IMR-90 (cell line): ENCODE results near the gene NOTCH3. TPM values are rescaled to one million over a fixed set of nuclear protein-coding genes. Genes with fewer than 3 reads are reported as not detected.

Experiments
- ATAC-seq: fragments of 200-7000 bp; cut with Tn5 transposase; 2 replicates; pipeline ENCODE4 v1.9.1; 2020; ENCODE audit warnings: low read depth, mild to moderate bottlenecking, moderate library complexity
- BruUV-seq: library from RNA; stranded (reverse); fragments of 400-500 nt; replicated peaks from 2 replicates; lab custom pipeline; 2021; lab: Mats Ljungman, UMichigan
- CTCF ChIA-PET: fragments of 300-600 bp; formaldehyde crosslinking; extraction: SDS; loops from one replicate; lab custom pipeline; 2021; ENCODE audit warnings: antibody characterized with exemption; lab: Yijun Ruan, JAX
- POLR2A ChIA-PET: fragments of 300-600 bp; sonication (Branson Sonifier 250); formaldehyde crosslinking; loops from one replicate; lab custom pipeline; 2022; ENCODE audit warnings: antibody characterized with exemption; ENCODE audit not compliant: unreplicated experiment; lab: Charles Lee
- DNase-seq: peaks from one replicate; pipeline ENCODE4 v3.0.0; 2013
- H2AFZ ChIP-seq: replicated peaks from 2 replicates; pipeline ENCODE3; 2013; ENCODE audit warnings: low read length, mild to moderate bottlenecking; ENCODE audit not compliant: poor library complexity
- H2AK5ac ChIP-seq: 2 replicates; pipeline ENCODE4 v1.6.1; 2013; ENCODE audit warnings: low read depth, low read length, inconsistent platforms
- H2AK9ac ChIP-seq: replicated peaks from 2 replicates; pipeline ENCODE3; 2013; ENCODE audit warnings: mild to moderate bottlenecking, low read depth, low read length, moderate library complexity; ENCODE audit not compliant: poor library complexity
- H2BK120ac ChIP-seq: 2 replicates; pipeline ENCODE4 v1.6.1; 2013; ENCODE audit warnings: low read depth, low read length, inconsistent platforms
- H2BK15ac ChIP-seq: 3 replicates; pipeline ENCODE4 v1.6.1; 2013; ENCODE audit warnings: low read depth, low read length, inconsistent platforms
- H2BK20ac ChIP-seq: 2 replicates; pipeline ENCODE4 v1.6.1; 2013; ENCODE audit warnings: low read depth, mild to moderate bottlenecking, inconsistent platforms, low read length, moderate library complexity
- H2BK5ac ChIP-seq: 2 replicates; pipeline ENCODE4 v1.6.1; 2013; ENCODE audit warnings: mild to moderate bottlenecking, low read depth, low read length, inconsistent platforms; ENCODE audit not compliant: poor library complexity, severe bottlenecking
- H3K14ac ChIP-seq: replicated peaks from 2 replicates; pipeline ENCODE4 v1.6.1; 2013; ENCODE audit warnings: low read depth, low read length, inconsistent platforms
- H3K18ac ChIP-seq: 2 replicates; pipeline ENCODE4 v1.6.1; 2013; ENCODE audit warnings: low read depth, low read length, control low read depth
- H3K23ac ChIP-seq: 2 replicates; pipeline ENCODE4 v1.6.1; 2013; ENCODE audit warnings: low read depth, low read length, inconsistent platforms
- H3K27ac ChIP-seq: 2 replicates; pipeline ENCODE4 v1.5.1; 2013; ENCODE audit warnings: mild to moderate bottlenecking, control low read depth, low read length; ENCODE audit not compliant: insufficient read depth
- H3K27me3 ChIP-seq: 2 replicates; pipeline ENCODE4 v1.6.1; 2013; ENCODE audit warnings: low read length; ENCODE audit not compliant: control insufficient read depth, insufficient read depth
- H3K36me3 ChIP-seq: 2 replicates; pipeline ENCODE4 v1.6.1; 2013; ENCODE audit warnings: low read length, mixed read lengths; ENCODE audit not compliant: control insufficient read depth, insufficient read depth
- H3K4ac ChIP-seq: 2 replicates; pipeline ENCODE4 v1.6.1; 2013; ENCODE audit warnings: low read depth, low read length, inconsistent platforms
- H3K4me1 ChIP-seq: 2 replicates; pipeline ENCODE4 v1.6.1; 2013; ENCODE audit warnings: low read length, mixed read lengths; ENCODE audit not compliant: control insufficient read depth, insufficient read depth
- H3K4me2 ChIP-seq: 2 replicates; pipeline ENCODE4 v1.6.1; 2013; ENCODE audit warnings: low read depth, mild to moderate bottlenecking, control low read depth, low read length, moderate library complexity
- H3K4me3 ChIP-seq: 2 replicates; pipeline ENCODE4 v1.5.1; 2013; ENCODE audit warnings: low read depth, mild to moderate bottlenecking, control low read depth, low read length, moderate library complexity; ENCODE audit not compliant: insufficient read depth
- H3K56ac ChIP-seq: 2 replicates; pipeline ENCODE4 v1.6.1; 2013; ENCODE audit warnings: low read length, inconsistent platforms; ENCODE audit not compliant: insufficient read depth; ENCODE audit errors: extremely low read depth
- H3K79me1 ChIP-seq, 2 experiments: 2 replicates each; pipeline ENCODE4 v1.6.1; 2013; ENCODE audit warnings: low read length in 2 of 2, inconsistent platforms in 1 of 2, low read depth in 1 of 2
- H3K9ac ChIP-seq: 2 replicates; pipeline ENCODE4 v1.6.1; 2013; ENCODE audit warnings: low read depth, low read length, control low read depth
- H3K9me1 ChIP-seq: 2 replicates; pipeline ENCODE4 v1.6.1; 2013; ENCODE audit warnings: low read length, inconsistent platforms; ENCODE audit not compliant: insufficient read depth
- H3K9me3 ChIP-seq: 2 replicates; pipeline ENCODE4 v1.6.1; 2013; ENCODE audit warnings: low read length; ENCODE audit not compliant: control insufficient read depth, insufficient read depth
- H4K20me1 ChIP-seq: 2 replicates; pipeline ENCODE4 v1.6.1; 2013; ENCODE audit warnings: low read length, inconsistent platforms; ENCODE audit not compliant: insufficient read depth
- H4K5ac ChIP-seq: 2 replicates; pipeline ENCODE4 v1.6.1; 2013; ENCODE audit warnings: mild to moderate bottlenecking, low read depth, low read length, control low read depth
- H4K8ac ChIP-seq, 2 experiments: 2 replicates each; pipeline ENCODE4 v1.6.1; 2013; ENCODE audit warnings: low read depth in 2 of 2, low read length in 2 of 2, control low read depth in 1 of 2, inconsistent platforms in 1 of 2
- H4K91ac ChIP-seq: 2 replicates; pipeline ENCODE4 v1.6.1; 2013; ENCODE audit warnings: low read depth, low read length, inconsistent platforms; ENCODE audit not compliant: insufficient read depth
- CEBPB ChIP-seq: IDR thresholded peaks from 2 replicates; pipeline ENCODE4 v1.6.1; 2012; ENCODE audit warnings: low read depth, low read length, improper control_type of control experiment
- FOS ChIP-seq: fragments of 150-350 bp; IDR thresholded peaks from 2 replicates; pipeline ENCODE4 v1.6.1; 2016; ENCODE audit warnings: low read depth, low read length
- MAFK ChIP-seq: IDR thresholded peaks from 2 replicates; pipeline ENCODE4 v1.6.1; 2012; ENCODE audit warnings: low read depth, low read length, improper control_type of control experiment
- MAZ ChIP-seq: IDR thresholded peaks from 2 replicates; pipeline ENCODE4 v1.6.1; 2012; ENCODE audit warnings: low read depth, mild to moderate bottlenecking, low read length, improper control_type of control experiment, moderate library complexity, borderline replicate concordance
- MXI1 ChIP-seq: IDR thresholded peaks from 2 replicates; pipeline ENCODE4 v1.6.1; 2012; ENCODE audit warnings: low read depth, mild to moderate bottlenecking, low read length, moderate library complexity, borderline replicate concordance
- POLR2A ChIP-seq: IDR thresholded peaks from 2 replicates; pipeline ENCODE4 v1.6.1; 2012; ENCODE audit warnings: mild to moderate bottlenecking, low read depth, low read length
- RAD21 ChIP-seq: IDR thresholded peaks from 2 replicates; pipeline ENCODE4 v1.6.1; 2012; ENCODE audit warnings: low read length, improper control_type of control experiment
- RFX5 ChIP-seq: IDR thresholded peaks from 2 replicates; pipeline ENCODE4 v1.8.0; 2012; ENCODE audit warnings: low read depth, mild to moderate bottlenecking, low read length, moderate library complexity
- WGBS, 2 experiments: methylation state at CpG; one replicate each; pipeline versions ENCODE4 v1.1.5 to v1.1.7; 2013; ENCODE audit warnings: missing lambda C conversion rate in 2 of 2; ENCODE audit not compliant: insufficient read length in 1 of 2; ENCODE audit errors: extremely low coverage in 2 of 2; 5-methylcytosine and 5-hydroxymethylcytosine counted together
- dilution Hi-C: fragments of 300-500 bp; cut with HindIII; formaldehyde crosslinking; loops from one replicate; pipeline ENCODE4 v1.14.3; 2018; ENCODE audit warnings: low sequenced_read_pairs; ENCODE audit not compliant: unreplicated experiment
- in situ Hi-C: fragments of 300-500 bp; cut with MboI; formaldehyde crosslinking; loops from 3 replicates; pipeline ENCODE4 v1.14.3; 2019; ENCODE audit warnings: low sequenced_read_pairs, inconsistent platforms, mixed read lengths
- intact Hi-C: fragments of 100-400 bp; cut with micrococcal nuclease; formaldehyde crosslinking; loops from 2 replicates; pipeline ENCODE4 v1.10.0; 2022
- polyA plus RNA-seq, 3 experiments: library from polyadenylated mRNA; depleted of rRNA; stranded (reverse); fragments of >200 nt; gene quantifications; 2 replicates each; pipeline ENCODE4 v1.2.3, GENCODE V29; 2012; ENCODE audit warnings: low replicate concordance in 1 of 3
- total RNA-seq: library from RNA; depleted of rRNA; stranded (reverse); fragments of >200 nt; gene quantifications from 2 replicates; pipeline ENCODE4 v1.2.3, GENCODE V29; 2012
- TF ChIP-seq, protein P1 (sequence below): fragments of 150-350 bp; IDR thresholded peaks from 2 replicates; pipeline ENCODE4 v1.6.1; 2017; ENCODE audit warnings: mild to moderate bottlenecking, antibody characterized with exemption, low read length, low read depth
- TF ChIP-seq, protein P2 (sequence below): conservative IDR thresholded peaks from 2 replicates; pipeline ENCODE4 v1.5.1; 2012; ENCODE audit warnings: mild to moderate bottlenecking, low read depth, low read length, improper control_type of control experiment
- TF ChIP-seq, protein P3 (sequence below): fragments of 150-350 bp; IDR thresholded peaks from 2 replicates; pipeline ENCODE4 v1.6.1; 2016; ENCODE audit warnings: low read depth, mild to moderate bottlenecking, low read length, moderate library complexity, borderline replicate concordance

Gene NOTCH3
- total and polyA plus RNA-seq, 2 of the 4 experiments (the other 2 are of a cell fraction) = 5.9 to 25.1 TPM

DNA sequence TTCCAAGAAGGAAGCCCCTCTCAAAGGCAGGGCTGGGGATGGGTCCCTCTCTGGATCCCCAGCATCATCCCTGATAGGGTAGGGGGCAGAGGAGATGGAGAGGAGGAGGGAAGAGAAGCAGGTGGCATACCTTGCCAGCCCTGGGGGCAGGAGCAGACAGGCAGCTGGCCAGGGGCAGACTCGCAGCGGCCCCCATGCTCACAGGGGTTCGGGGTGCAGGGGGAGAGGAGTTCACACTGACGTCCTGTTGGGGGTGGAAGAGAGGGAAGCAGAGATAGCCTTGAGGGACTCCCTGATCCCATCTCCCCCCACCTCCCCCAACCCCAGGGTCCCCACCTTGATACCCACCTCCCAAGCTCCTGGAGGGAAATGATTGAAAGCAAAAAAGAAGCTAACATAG, 16.0 kb downstream of the NOTCH3 start:
- no peak overlapping the region for H3K27ac ChIP-seq
- dilution Hi-C loops (no loop called here), in situ Hi-C loops (no loop called here), intact Hi-C loops (no loop called here)
- no peak overlapping the region for H2BK5ac ChIP-seq
- H3K23ac ChIP-seq = no peak overlapping the region
- H4K91ac ChIP-seq = no peak overlapping the region
- WGBS, 2 experiments = no CpG with 5 or more reads among the region's 4 CpGs
- no peak overlapping the region for H3K4me3 ChIP-seq
- no peaks in the 10 kb centered on the region for H3K27me3 ChIP-seq
- no peak for ATAC-seq
- H4K20me1 ChIP-seq = peaks cover 6% of the 10 kb centered on the region
- no TSS peak for BruUV-seq
- H4K5ac ChIP-seq = no peak overlapping the region
- no peak overlapping the region for H2BK20ac ChIP-seq
- no peak overlapping the region for H3K4ac ChIP-seq
- no peaks in the 10 kb centered on the region for H3K4me1 ChIP-seq
- ChIA-PET CTCF (no interaction called here), POLR2A (no interaction called here)
- H3K14ac ChIP-seq = no peak overlapping the region
- H2BK15ac ChIP-seq = no peak overlapping the region
- H3K18ac ChIP-seq = no peak overlapping the region
- H2AK5ac ChIP-seq = no peak overlapping the region
- H4K8ac ChIP-seq = no peak overlapping the region
- H2BK120ac ChIP-seq = no peak overlapping the region
- H3K56ac ChIP-seq = no peak overlapping the region
- DNase-seq = no peak
- H3K9me3 ChIP-seq = no peaks in the 10 kb centered on the region
- TF ChIP-seq, protein P1, sequence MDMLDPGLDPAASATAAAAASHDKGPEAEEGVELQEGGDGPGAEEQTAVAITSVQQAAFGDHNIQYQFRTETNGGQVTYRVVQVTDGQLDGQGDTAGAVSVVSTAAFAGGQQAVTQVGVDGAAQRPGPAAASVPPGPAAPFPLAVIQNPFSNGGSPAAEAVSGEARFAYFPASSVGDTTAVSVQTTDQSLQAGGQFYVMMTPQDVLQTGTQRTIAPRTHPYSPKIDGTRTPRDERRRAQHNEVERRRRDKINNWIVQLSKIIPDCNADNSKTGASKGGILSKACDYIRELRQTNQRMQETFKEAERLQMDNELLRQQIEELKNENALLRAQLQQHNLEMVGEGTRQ = no peak
- no peak for TF ChIP-seq RFX5
- no peak for TF ChIP-seq RAD21
- TF ChIP-seq MXI1 = no peak
- TF ChIP-seq CEBPB = no peak
- TF ChIP-seq, protein P2, sequence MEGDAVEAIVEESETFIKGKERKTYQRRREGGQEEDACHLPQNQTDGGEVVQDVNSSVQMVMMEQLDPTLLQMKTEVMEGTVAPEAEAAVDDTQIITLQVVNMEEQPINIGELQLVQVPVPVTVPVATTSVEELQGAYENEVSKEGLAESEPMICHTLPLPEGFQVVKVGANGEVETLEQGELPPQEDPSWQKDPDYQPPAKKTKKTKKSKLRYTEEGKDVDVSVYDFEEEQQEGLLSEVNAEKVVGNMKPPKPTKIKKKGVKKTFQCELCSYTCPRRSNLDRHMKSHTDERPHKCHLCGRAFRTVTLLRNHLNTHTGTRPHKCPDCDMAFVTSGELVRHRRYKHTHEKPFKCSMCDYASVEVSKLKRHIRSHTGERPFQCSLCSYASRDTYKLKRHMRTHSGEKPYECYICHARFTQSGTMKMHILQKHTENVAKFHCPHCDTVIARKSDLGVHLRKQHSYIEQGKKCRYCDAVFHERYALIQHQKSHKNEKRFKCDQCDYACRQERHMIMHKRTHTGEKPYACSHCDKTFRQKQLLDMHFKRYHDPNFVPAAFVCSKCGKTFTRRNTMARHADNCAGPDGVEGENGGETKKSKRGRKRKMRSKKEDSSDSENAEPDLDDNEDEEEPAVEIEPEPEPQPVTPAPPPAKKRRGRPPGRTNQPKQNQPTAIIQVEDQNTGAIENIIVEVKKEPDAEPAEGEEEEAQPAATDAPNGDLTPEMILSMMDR = no peak
- TF ChIP-seq FOS = no peak
- TF ChIP-seq MAZ = no peak
- TF ChIP-seq, protein P3, sequence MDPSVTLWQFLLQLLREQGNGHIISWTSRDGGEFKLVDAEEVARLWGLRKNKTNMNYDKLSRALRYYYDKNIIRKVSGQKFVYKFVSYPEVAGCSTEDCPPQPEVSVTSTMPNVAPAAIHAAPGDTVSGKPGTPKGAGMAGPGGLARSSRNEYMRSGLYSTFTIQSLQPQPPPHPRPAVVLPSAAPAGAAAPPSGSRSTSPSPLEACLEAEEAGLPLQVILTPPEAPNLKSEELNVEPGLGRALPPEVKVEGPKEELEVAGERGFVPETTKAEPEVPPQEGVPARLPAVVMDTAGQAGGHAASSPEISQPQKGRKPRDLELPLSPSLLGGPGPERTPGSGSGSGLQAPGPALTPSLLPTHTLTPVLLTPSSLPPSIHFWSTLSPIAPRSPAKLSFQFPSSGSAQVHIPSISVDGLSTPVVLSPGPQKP = no peak
- no peak for TF ChIP-seq POLR2A
- no peak for TF ChIP-seq MAFK
- H3K9ac ChIP-seq = no peak overlapping the region
- no peaks in the 10 kb centered on the region for H3K9me1 ChIP-seq
- no peak overlapping the region for H2AFZ ChIP-seq
- H3K36me3 ChIP-seq = peaks cover 61% of the 10 kb centered on the region
- H3K79me1 ChIP-seq = peaks cover 0 to 13% of the 10 kb centered on the region in 2 experiments; a peak in 2 of 4 replicates
- H2AK9ac ChIP-seq = no peak overlapping the region
- no peak overlapping the region for H3K4me2 ChIP-seq
